ENCODE measurements around the gene FARP1.
"Not testable (repeated sequence)": the region's sequence is repeated elsewhere in the genome, so short reads cannot be mapped to it uniquely, and the experiment has no call there.

The FARP1 gene

GRCh38 chr13:98222816-98223215 lies 79.9 kb downstream of the FARP1 start:
- H3K27ac ChIP-seq: peak overlapping the region; percentile 100
- TF ChIP-seq, protein P1, sequence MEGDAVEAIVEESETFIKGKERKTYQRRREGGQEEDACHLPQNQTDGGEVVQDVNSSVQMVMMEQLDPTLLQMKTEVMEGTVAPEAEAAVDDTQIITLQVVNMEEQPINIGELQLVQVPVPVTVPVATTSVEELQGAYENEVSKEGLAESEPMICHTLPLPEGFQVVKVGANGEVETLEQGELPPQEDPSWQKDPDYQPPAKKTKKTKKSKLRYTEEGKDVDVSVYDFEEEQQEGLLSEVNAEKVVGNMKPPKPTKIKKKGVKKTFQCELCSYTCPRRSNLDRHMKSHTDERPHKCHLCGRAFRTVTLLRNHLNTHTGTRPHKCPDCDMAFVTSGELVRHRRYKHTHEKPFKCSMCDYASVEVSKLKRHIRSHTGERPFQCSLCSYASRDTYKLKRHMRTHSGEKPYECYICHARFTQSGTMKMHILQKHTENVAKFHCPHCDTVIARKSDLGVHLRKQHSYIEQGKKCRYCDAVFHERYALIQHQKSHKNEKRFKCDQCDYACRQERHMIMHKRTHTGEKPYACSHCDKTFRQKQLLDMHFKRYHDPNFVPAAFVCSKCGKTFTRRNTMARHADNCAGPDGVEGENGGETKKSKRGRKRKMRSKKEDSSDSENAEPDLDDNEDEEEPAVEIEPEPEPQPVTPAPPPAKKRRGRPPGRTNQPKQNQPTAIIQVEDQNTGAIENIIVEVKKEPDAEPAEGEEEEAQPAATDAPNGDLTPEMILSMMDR (conservative IDR thresholded peaks at IDR 0.05): no peak

- peak overlapping the region; percentile 100 for H3K27ac ChIP-seq
- TF ChIP-seq, protein P1 (conservative IDR thresholded peaks at IDR 0.05): no peak
Measured at GRCh38 chr13:98223741-98224140, 80.8 kb downstream of the FARP1 start.

DNA sequence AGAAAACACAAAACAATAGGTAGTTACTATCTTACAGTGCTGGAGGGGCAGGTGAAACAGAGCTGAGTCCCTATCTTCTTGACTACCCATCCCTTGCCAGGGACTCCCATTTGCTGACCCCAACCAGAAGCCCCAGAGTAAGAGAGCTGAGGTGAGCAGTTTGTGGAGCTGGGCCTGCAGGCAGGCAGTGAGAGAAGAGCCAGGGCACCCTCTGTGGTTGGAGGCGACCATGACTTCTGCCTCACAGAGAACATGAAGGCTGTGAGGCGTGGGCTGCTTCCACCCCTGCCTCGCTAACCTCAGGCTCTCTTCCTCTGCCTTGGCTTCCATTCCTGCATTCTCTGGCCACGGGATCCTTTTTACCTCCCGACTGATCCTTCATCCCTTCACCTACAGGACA lies 81.7 kb downstream of the FARP1 start:
- peak overlapping the region; percentile 100 for H3K27ac ChIP-seq
- TF ChIP-seq, protein P1 (conservative IDR thresholded peaks at IDR 0.05): no peak

DNA sequence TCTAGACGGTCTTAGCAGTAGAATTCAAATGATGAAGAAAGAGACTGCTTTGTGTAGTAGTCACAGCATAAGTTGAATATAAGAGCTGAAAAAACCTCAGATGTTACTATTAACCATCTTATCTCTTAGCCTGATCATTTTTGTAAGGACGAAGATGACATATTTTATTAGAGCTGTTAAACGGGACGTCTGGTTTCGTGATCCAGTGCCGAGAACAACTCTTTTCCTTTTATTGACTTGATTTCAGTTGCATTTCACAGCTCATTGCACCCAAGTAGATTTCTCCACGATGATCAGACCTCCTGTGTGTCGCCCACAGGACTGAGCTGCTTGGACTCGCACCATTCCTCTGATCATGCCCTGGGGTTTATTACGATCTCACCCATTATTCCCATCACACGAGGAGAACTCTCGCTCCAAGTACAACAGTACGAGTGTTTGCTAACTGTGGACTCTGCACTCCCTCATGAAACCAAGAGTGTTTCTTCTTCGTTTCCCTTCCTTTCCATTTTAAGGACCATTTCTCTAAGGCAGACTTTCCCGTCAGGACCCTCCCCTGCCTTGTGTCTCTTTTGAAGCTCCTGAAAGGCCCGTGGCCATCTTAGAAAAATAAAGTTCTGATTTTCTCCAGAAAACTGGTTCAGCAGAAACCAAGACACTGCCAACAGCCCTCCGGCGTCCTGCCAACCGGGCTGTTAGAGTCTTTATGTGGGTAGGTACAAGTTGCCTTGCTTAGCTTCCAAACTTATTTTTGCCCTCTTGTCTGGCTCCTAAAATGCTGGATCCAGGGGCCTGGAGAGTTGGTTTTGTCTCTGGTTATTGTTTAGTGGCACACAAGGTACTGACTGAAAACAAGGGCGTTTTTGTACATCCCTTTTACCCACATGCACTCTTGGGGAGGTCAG lies 82.4 kb downstream of the FARP1 start:
- TF ChIP-seq, protein P1 (conservative IDR thresholded peaks at IDR 0.05): no peak
- peak overlapping the region; percentile 100 for H3K27ac ChIP-seq

GRCh38 chr13:98226496-98226895 lies 83.6 kb downstream of the FARP1 start:
- peak overlapping the region; percentile 100 for H3K27ac ChIP-seq

DNA sequence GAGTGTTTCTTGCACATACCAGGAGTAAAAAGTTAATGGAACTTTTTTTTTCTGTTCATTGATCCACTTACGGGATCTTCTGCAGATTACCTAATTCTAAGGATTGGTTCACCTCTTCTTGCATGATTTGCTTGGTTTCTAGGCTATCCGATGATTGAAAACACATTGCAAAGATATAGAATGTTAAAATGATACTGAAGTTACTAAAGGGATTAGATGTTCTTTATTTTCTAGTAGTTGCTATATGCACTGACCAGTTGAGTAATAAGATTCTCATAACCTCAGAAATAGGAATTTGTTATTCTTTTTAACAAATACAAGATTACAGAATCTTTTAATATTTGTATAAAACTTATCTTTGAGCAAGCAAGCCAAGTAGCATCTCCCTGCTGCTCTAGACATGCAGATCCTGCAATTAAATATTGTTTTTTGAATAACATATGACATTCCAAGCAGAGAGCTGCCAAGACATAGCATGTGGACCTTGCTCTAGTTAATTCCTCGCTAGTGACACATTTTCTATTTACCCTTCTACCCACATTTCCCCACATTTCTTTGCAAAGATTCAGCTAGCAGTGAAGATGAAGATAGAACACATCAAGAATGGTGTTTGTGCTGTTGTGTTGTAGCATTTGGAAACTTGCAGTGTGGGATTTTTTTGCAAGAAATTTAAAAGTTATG lies 85.9 kb downstream of the FARP1 start:
- TF ChIP-seq, protein P1 (conservative IDR thresholded peaks at IDR 0.05): no peak
- H3K27ac ChIP-seq: no peak overlapping the region

More at GRCh38 chr13:98226496-98226895, 83.6 kb downstream of the FARP1 start:
- TF ChIP-seq, protein P1 (conservative IDR thresholded peaks at IDR 0.05): no peak

DNA sequence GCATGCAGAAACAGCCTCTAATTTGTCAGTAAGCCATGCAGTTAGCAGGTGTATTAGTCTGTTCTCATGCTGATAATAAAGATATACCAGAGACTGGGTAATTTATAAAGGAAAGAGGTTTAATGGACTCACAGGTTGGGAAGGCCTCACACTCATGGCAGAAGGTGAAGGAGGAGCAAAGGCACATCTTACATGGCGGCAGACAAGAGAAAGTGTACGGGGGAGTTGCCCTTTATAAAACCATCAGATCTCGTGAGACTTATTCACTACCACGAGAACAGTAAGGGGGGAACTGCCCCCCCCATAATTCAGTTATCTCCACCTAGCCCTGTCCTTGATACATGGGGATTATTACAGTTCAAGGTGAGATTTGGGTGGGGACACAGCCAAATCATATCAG lies 87.9 kb downstream of the FARP1 start:
- not testable (repeated sequence) for H3K27ac ChIP-seq
